Measurements from ENCODE around the gene RAD50.

GRCh38 chr5:132556763-132557477, at the start of gene RAD50:
- TF ChIP-seq POLR2A (IDR thresholded peaks at IDR 0.05), result peak; percentile 36 to 73
- TF ChIP-seq, protein P1, sequence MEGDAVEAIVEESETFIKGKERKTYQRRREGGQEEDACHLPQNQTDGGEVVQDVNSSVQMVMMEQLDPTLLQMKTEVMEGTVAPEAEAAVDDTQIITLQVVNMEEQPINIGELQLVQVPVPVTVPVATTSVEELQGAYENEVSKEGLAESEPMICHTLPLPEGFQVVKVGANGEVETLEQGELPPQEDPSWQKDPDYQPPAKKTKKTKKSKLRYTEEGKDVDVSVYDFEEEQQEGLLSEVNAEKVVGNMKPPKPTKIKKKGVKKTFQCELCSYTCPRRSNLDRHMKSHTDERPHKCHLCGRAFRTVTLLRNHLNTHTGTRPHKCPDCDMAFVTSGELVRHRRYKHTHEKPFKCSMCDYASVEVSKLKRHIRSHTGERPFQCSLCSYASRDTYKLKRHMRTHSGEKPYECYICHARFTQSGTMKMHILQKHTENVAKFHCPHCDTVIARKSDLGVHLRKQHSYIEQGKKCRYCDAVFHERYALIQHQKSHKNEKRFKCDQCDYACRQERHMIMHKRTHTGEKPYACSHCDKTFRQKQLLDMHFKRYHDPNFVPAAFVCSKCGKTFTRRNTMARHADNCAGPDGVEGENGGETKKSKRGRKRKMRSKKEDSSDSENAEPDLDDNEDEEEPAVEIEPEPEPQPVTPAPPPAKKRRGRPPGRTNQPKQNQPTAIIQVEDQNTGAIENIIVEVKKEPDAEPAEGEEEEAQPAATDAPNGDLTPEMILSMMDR (IDR thresholded peaks at IDR 0.05), result no peak
